Lower leg skin (tissue), 3 donors: ENCODE measurements around the gene DNAH9.

Source experiments
- POLR2A ChIP-seq, 2 donors: fragments of 450-650 bp; IDR thresholded peaks; one replicate each; pipeline ENCODE4 v1.6.1; 2016 to 2017; ENCODE audit warnings: antibody characterized with exemption in 2 of 2, mild to moderate bottlenecking in 1 of 2, moderate library complexity in 1 of 2
- TF ChIP-seq, protein P1 (sequence below), 3 donors: fragments of 450-650 bp; IDR thresholded peaks; one replicate each; pipeline ENCODE4 v1.5.1; 2016; ENCODE audit warnings: antibody characterized with exemption in 3 of 3, mild to moderate bottlenecking in 3 of 3, moderate library complexity in 2 of 3

DNA sequence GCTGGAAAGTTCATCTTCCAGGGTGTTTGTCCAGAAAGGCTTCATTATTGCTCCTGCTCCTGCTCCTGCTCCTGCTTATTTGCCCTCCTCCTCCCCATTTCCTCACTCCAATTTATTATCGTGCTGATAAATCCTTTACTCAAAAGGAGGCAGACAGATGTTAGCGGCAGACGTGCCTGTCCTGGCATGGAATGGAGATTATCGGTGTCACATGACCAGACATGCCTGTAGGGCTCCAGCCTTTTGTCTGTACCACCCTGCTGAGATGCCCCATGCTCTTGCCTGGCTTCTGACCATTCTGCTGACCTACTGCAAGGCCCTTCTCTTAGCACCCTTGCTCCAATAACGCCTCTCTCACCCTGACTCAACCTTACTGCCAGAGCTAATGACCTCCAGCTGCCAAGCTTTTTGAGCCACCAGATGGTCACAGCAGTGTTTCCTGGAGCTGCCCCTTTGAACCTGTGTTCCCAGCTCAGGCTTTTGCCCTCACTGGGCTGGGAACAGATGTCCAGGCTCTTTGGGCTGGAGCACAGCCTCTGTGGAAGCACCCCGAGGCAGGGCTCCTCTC, 12.8 kb downstream of the DNAH9 start:
- TF ChIP-seq, protein P1, sequence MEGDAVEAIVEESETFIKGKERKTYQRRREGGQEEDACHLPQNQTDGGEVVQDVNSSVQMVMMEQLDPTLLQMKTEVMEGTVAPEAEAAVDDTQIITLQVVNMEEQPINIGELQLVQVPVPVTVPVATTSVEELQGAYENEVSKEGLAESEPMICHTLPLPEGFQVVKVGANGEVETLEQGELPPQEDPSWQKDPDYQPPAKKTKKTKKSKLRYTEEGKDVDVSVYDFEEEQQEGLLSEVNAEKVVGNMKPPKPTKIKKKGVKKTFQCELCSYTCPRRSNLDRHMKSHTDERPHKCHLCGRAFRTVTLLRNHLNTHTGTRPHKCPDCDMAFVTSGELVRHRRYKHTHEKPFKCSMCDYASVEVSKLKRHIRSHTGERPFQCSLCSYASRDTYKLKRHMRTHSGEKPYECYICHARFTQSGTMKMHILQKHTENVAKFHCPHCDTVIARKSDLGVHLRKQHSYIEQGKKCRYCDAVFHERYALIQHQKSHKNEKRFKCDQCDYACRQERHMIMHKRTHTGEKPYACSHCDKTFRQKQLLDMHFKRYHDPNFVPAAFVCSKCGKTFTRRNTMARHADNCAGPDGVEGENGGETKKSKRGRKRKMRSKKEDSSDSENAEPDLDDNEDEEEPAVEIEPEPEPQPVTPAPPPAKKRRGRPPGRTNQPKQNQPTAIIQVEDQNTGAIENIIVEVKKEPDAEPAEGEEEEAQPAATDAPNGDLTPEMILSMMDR (IDR thresholded peaks at IDR 0.05), result no peak
- TF ChIP-seq POLR2A (IDR thresholded peaks at IDR 0.05), result no peak
